NCI-H1092 (cell line): ENCODE results near the gene MRPS22.
A peak's percentile ranks its signal among the peaks of the same experiment; 100 is the strongest.

Experiments used
- DNase-seq: peaks from one replicate; lab custom pipeline; 2025; lab: John Stamatoyannopoulos, UW

The MRPS22 gene

DNA sequence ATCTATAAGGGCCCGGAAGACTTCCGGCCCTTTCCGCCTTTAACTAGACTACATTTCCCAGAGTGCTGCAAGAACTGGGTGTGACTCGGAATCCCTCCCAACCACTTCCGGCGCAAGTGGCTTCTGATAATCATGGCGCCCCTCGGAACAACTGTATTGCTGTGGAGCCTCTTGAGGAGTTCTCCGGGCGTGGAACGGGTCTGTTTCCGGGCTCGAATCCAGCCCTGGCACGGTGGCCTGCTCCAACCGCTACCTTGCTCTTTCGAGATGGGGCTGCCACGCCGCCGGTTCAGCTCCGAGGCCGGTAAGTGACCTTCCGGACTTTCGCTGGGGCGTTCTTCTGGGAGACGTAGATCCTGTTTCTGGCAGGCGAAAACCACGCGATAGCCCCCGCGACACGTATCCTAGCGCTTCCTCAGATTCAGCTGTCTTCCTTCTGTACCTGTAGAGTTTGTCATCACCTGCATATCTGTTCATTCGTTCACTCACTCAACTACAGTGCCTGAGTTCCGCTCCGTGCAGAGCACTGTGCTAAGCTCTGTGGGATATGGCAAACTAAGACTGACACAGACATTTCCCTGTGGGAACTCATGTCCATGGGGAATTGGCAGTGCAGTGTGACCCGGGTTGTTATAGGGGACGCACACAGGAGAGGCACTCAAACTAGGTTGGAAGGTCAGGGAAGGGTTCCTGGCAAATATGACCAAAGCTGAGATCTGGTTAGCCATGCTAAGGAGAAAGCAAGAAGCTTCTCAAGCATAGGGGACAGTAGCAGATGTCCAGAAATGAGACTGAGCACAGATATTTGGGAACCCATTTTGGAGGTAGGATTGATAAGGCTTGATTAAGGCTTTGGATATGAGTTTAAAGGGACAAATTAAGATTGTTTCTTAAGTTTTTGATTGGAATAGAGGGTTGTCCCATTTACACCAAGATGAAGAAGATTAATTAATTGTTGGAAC is at the start of gene MRPS22:
Gene MRPS22, plus strand, starts transcription at position 126 of the 962 bp plus-strand sequence. Its CDS starts 7 bp downstream, at position 133.
- DNase-seq, result peak; percentile 83

DNA sequence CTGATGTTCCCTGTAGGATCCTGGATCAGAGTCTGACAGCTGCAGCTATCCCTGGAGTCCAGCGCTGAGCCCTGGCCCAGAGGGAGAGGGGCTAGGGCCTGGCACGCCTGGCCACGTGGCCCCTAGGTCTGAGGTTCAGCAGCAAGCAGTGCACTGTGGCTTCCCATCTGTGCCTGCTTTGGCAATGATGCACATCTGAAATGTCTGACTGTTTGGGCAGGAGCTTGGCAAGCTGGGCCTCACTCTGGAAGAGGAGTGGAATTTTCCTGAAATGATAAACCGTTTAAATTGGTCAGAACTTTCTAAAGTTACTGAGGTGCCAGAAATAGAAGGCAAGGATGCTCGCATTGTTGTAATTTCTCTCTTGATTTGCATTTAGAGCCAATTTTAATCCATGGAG is 48.8 kb upstream of the MRPS22 start:
- DNase-seq, result no peak

DNA sequence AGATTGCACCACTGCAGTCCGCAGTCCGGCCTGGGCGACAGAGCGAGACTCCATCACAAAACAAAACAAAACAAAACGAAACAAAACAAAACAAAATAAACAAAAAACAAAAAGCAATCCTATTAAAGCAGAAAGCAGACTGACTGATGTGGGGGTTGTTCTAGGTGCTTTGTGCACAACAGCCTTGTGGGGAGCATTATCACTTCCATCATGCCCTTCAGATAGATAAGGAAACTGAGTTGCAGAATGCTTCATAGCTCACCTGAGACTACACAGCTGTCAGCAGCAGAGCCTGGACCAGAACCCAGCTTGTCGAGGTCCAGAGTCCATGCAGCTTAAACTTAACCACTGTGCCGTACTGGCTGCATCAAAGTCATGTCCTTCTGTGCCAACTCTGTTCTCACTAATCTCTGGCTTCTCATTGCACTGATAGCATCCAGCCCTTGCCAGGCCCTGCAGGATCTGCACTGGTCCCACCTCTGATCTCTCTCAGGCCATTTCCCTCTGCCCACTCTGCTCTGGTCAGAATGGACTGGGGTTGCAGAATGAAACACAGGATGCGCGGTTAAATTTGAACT is 47.6 kb upstream of the MRPS22 start:
- DNase-seq, result no peak

DNA sequence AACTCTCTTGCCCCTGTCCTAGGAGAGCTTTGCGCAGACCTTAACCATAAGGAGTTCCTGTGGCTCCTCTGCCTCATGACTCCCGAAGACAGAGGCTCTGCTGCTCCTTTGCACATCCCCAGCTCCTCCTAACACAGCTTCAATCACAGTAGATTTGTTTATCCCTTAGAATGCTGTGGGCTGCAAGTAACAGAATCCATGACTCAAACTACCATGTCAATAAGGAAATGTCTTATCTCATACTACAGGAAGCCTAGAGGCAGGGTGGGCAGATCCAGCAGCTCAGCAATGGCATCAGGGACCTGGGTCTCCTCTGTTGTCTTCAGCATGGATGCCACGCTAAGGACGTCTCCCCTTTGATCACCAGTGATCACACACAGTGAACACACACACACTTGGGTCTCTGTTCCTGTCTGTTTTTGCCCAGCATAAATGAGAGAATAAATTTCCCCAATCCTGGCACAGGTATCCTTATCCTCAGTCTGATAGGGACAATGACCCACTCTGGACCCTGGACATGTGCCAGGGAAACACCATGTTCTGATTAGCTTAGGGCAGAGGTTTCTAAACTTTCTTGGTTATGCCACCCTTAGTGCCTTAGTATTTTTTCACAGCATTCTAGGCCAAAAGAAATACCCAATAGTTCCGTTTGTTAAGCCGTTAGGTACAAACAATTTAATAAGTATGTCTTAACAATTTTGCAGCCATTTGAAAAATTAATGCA is 46.1 kb upstream of the MRPS22 start:
- DNase-seq, result no peak

DNA sequence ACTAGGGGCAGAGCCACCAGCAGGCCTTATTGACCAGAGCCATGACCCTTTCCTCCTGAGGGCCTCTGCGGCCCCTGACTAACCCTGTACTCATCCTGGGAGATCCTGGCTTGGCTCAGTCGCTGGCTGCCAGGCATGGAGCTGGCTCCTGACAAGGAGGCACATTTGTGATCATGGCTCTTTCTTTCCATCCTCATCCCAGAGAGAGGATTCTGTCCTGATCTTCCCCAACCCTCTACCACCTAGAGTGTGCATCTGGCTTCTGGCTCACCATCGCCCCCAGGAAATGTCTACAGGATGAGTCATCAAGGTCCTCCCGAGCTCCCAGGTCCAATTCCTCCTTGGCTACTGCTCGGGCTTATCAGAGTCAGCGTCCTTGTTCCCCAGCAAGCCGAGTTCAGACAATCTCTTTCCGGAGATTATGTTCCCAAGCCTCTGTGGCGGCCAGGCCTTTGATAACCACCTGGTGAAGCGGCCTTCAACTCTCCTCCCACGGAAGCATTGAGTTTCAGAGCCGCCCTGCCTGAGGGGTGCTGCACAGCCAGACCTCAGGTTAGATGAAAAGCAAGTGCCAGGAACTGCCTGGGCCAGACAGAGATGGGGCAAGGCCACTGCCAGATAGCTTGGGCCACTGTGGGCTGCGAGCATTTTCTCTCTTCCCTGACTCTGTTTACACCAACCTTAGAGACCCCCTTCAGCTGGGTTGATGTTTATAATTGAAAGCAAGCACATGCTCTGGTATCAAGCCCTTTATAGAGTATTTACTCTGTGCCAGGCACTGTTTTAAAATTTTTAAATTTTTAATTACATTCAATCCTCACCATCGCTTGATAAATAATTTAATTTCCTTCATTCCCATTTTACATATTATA is 44.3 kb upstream of the MRPS22 start:
- DNase-seq, result no peak

DNA sequence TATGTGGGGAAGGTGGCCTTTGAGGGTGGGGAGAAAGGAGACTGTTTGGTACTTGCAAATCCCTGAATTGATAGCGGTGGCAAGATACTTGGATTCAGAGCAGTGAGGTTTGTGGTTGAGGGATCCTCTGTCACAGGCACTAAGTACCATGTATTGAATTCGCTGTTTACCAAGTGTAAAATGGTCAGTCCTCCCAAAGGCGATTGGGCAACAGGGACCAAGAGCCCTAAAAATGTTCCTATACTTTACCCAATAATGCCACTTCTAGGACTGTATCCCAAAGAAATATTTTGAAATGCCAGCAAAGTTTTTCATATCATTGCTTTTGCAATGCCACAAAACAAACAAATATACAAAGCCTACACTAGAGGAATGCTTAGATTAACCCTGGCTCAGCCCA is 43.4 kb upstream of the MRPS22 start:
- no peak for DNase-seq

DNA sequence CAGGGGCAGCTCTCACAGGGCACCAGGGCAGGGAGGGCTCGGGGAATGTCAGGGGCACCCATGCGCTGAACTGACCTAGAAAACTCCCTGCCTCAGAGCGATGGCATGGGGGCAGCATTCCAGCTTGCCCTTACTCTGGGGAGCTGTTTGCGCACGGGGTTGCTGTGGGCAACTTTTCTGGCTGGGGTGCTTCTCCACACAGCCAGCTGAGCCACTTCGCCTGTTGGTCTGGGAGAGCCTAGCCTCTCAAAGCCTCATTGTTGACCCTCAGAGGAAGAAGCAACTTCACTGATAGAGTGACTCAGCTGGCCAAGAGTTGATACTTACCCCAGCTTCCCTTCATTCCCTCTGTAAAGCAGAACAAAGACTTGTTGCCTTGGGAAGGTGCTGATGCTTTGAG is 42.6 kb upstream of the MRPS22 start:
- DNase-seq, result no peak

DNA sequence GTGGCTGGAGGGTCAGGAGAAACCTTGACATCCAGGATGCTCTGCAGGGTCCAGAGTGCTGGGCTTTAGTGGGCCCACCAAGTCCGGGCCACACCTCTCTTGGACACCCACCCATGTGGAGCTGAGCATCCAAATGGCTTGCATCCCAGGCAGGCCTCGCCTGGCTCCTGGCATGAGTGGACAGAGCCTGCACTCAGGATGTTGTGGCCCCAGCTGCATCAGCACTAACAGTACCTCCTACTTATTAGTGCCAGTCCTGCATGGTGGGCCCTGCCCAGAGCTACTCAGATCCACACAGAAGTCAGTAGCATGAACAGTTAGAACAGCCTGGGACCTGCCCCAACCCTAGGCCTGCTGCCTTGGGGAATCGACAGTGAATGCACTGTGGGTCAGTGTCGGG is 42.2 kb upstream of the MRPS22 start:
- no peak for DNase-seq

DNA sequence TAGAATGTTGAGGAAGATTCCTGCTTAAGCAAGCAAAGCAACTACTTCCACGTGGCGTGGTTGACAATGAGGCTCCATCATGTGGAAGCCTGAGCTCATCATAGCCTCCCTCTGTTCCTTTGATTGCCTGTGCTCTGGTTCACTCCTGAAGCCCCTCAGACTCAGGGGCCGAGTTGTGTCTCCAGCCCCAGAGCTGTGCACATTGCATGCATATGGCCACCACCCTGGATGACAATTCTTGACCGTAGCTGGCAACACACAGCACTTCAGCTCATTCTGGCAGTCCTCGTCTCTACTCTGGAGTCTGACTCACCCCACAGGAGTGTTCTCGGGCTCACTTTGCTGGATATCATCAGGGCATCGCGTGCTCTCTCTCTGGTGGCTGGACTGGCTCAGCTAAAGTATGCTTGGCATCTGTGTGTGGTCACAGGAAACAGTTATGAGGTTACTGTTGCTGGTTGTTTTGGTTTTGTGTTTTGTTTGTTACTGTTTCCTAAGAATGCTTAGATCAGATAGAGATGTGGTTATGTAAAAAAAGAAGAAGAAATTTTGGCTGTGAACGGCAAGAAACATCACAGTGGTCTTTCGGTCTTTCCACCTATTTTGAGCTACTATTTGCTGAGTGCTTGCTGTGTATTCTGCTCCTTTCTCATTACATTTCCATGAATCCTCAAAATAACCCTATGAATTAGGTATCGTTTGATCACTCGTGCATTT is 41.6 kb upstream of the MRPS22 start:
- no peak for DNase-seq

DNA sequence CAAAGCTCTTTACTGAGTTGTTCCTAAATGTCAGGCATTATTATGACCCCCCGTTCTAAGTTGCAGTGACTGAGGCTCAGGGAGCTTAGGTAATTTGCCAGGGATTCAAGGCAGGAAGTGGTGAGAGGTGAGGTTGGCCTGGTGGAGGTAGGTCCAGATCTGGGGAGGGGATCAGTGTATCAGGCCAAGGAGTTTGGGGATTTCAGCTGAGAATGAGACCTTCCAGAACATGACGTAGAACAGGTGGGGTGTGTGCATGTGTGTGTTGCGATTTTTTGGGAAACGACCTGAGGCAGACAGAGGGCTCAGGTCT is 41.1 kb upstream of the MRPS22 start:
- DNase-seq, result no peak

DNA sequence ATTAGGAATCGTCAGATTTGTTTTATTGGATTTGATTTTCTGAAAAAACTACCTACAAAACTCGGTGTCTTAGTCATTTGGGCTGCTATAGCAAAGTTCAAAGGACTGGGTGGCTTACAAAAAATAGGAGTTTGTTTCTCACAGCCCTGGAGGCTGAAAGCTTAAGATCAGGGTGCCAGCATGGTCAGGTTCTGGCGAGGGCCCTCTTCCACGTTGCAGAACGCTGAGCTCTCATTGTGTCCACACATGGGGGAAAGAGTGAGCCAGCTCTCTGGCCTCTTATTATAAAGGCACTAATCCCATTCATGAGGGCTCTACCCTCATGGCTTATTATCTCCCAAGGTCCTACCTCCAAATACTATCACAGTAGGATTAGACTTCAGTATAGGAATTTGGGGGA is 40.6 kb upstream of the MRPS22 start:
- no peak for DNase-seq

DNA sequence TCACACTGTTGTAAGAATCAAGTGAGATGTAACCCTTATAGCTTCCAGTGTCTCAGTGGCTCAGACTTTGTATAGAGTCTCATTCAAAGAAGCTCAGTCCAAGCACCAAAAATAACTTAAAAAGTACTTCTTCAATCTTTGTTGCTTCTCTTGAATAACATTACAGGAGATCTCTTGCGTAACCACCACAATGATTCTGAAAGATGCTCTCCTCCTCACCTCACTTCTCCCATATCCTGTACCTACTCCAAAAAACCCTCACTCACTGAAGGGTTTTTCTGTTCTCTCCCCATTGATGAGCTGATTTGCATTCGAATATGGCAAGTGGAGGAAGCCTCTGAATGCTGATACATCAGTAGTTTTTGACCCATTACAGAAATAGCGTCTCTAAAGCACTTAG is 39.4 kb upstream of the MRPS22 start:
- no peak for DNase-seq

DNA sequence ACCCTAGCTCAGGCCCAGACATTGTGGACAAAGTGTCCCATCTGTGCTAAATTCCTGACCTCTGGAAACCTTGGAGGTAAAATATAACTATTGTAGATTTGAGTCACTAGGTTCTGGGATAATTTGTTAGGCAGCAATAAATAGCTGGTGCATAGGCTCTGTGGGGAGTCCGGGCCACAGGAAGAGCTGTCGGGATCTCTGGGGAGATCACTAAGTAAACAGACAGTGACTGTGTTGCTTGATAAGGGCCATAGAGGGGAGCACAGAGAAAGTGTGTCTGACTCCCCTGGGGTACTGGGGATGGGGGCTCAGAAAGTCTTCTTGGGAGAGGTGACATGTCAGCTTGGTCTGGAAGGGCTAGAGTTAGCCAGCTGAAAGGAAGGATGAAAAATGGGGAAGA is 37.7 kb upstream of the MRPS22 start:
- DNase-seq, result no peak

DNA sequence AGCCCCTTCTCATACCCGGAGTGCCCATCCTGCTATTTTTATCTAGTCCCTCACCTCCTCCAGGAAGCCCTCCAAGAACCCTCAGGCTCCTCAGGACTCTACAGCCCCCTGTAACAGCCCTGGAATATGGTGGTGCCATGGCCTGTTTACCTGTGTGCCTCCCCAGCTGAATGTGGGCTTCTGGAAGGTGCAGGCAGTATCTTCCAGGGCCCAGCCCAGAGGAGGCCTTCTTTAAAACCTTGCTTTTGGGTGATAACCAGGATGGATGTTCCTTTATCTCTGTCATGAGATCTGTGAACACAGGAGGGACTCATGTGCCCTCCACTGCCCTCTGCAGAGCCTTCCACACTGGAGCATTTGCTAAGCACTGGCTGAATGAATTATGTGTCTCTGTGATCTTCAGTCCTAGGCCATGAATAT is 36.7 kb upstream of the MRPS22 start:
- no peak for DNase-seq

DNA sequence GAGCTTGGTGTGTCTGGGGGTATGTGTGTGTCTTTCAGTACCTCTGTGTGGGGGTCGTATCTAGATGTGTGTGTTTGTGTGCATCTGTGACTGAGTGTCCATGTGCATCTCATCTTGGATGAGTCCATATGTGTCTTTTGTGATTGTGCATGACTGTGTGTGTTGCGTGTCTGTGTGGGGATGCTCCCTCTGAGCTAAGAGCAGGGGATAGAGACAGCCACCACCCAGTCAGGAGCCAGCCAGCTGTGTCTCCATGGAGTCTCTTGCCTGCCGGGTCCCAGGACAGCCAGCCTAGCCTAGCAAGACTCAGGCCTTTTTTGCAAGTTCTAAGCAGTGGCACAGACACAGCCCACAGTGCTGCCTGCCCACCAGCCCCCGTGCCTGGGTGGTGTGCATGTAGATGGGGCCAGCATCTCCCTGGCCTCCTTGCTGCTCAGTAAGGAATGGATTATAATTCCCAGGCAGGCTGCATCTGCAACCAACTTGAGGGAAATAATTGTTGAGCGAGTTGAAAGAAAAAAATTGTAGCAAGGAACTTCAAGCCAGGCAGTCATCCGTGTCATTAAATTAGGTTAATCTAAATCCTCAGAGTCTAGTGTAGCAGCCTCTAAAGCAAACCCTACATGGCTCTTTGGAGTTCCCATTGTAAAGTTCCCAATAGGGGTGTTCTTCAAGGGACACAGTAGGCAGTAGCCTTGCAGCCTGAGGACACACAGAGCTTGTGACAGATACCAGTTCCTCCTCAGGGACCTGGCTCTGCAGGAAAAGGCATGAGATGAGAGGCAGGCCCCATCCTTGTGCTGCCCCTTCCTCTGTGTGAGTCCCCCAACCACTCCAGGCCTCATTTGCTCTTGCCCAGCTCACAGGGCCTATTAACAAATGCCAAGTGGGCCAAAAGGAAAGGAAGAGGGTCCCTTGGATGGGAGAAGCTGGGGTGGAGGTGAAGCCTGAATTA is 35.9 kb upstream of the MRPS22 start:
- DNase-seq, result no peak

DNA sequence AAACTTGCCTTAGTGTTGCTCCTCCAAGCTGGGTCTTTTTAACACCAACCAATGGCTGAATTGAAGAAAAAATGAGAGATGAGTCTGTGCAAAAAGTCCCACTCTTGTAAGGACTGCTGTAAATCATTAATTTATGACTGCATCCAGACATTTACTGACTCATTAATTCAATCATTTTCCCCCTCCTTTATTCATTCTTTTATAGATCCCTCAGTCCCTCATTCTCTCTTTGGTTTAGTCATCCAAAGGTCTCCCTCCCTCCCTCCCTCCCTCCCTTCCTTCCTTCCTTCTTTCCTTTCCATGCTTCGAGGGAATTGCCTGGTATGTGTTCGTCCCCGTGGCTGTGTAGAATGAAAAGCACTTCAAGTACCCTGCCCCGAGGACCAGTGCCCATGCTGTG is 35.3 kb upstream of the MRPS22 start:
- DNase-seq, result no peak

DNA sequence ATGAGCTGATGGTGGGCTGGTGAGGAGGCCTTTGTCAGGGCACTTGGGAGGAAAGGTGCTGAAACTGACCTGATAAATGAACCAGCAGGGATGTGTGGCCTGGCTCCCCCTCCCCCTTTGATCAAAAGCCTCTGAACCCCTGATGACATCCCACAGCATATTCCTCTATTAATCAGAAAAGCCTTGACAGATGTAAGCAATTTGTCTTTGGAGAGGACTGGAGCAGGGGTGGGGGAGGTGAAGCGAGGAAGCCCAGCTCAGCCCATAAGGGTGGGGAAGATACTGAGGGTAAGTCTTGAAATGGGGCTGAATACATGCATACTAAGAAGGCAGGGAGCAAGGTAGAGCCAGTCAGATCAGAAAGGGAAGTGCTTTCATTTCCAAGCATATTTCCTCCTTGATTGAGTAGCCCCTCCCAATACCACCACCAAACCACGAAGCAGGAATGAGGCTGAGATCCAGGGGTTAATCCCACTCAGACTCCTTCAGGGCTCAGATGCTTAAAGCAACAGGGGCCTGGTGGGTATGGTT is 34.7 kb upstream of the MRPS22 start:
- no peak for DNase-seq

DNA sequence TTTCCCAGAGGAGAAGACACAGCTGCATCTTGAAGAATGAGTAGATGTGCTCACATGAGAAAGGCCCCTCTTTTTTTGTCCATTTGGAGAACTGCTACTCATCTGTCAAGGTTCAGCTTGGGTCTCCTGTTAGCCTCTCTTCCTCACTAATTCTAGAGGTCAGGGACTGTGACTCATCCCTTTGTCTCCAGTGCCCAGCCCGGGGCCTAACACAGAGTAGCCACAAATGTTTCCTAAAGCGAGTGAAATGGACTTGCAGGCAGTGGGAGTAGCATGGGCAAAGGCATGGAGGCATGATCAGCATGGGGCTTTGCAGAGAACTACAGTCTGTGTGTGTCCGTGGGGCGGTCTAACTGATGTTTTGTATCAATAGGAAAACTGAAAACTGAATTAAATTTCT is 33.9 kb upstream of the MRPS22 start:
- no peak for DNase-seq

DNA sequence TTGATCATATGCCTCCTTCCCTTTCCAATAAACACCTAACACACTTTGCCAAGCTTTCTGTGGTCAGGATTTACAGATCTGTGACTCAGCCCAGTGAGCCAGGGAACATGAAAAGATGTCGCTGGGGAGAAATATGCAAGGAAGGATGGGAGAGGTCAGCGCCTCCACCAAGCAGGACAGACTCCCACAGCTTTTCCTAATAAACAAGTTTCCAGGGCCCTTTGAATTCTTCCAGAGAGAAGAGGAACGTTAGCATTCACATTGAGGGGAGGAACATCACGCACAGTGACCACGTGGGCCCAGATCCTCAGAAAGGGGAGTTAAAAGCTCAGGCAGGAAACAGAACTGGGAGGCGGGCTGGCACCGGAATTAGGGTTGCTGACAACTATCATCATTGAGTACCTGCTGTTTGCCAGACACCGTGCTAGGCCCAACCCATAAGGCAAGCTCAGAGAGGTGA is 33.3 kb upstream of the MRPS22 start:
- no peak for DNase-seq

DNA sequence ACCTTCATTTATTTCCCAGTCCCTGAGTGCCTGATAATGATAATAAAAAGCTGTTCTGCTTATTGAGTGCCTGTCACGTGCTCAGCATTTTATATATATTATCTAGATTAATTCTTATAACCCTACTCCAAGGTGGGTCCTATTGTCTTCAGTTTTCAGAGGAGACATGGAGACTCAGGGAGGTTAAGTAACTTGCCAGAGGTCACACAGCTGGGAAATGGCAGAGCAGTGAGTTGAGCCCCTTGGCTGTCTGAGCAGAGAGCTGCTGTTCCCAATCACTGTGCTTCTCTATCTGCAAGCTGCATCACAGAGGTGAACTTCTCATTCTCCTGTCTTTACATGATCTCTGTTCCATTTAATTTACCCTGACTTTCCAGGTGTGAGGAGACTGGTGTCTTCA is 32.3 kb upstream of the MRPS22 start:
- DNase-seq, result no peak
